Endothelial cell (in vitro differentiated cells): ENCODE measurements around the gene DAAM1. TPM values are rescaled to one million over a fixed set of nuclear protein-coding genes. Genes with fewer than 3 reads are reported as not detected.

Source experiments
- DNase-seq: peaks from one replicate; pipeline ENCODE4 v3.0.0; 2021; ENCODE audit warnings: low spot score
- H3K27ac Mint-ChIP-seq: one replicate; pipeline ENCODE4 v1.8.0; 2021; ENCODE audit warnings: mixed read lengths, inconsistent platforms; ENCODE audit not compliant: unreplicated experiment
- H3K27me3 Mint-ChIP-seq: one replicate; pipeline ENCODE4 v1.8.0; 2021; ENCODE audit warnings: mild to moderate bottlenecking, moderate library complexity, mixed read lengths, inconsistent platforms; ENCODE audit not compliant: unreplicated experiment
- H3K36me3 Mint-ChIP-seq: one replicate; pipeline ENCODE4 v1.8.0; 2021; ENCODE audit warnings: mild to moderate bottlenecking, low read depth, mixed read lengths, inconsistent platforms; ENCODE audit not compliant: unreplicated experiment
- H3K4me1 Mint-ChIP-seq: one replicate; pipeline ENCODE4 v1.8.0; 2021; ENCODE audit warnings: mild to moderate bottlenecking, mixed read lengths, inconsistent platforms; ENCODE audit not compliant: unreplicated experiment
- H3K4me3 Mint-ChIP-seq: one replicate; pipeline ENCODE4 v1.8.0; 2021; ENCODE audit warnings: mild to moderate bottlenecking, mixed read lengths, inconsistent platforms; ENCODE audit not compliant: unreplicated experiment
- H3K9me3 Mint-ChIP-seq: one replicate; pipeline ENCODE4 v1.8.0; 2021; ENCODE audit warnings: mixed read lengths, inconsistent platforms; ENCODE audit not compliant: unreplicated experiment
- CTCF ChIP-seq: fragments of 200-600 bp; sonication (generic); IDR thresholded peaks from one replicate; pipeline ENCODE4 v1.5.0; 2021; ENCODE audit warnings: antibody characterized with exemption; ENCODE audit not compliant: unreplicated experiment
- long read RNA-seq: library from polyadenylated mRNA; unstranded; transcript quantifications from one replicate; pipeline ENCODE4 v2.0.0, GENCODE V29; 2020; ENCODE audit not compliant: unreplicated experiment
- total RNA-seq: library from RNA; stranded (reverse); fragmentation: NEBNext Ultra II Directional; extraction: Animal tissue kit (Norgen Biotek cat#: 25700); gene quantifications from one replicate; pipeline ENCODE4 v1.2.1, GENCODE V29; 2021; ENCODE audit not compliant: unreplicated experiment

Gene DAAM1
- total RNA-seq: 103 TPM
- long read RNA-seq, partial matches to known transcripts: 9 of 11 reads
- long read RNA-seq, other reads (novel, unspliced or antisense): 1 of 11 reads

GRCh38 chr14:59188461-59189090 is at the start of gene DAAM1:
Gene DAAM1 (plus strand): TSS chr14:59188667. CDS start chr14:59263478, 74,811 bp downstream.
- Mint-ChIP-seq H3K9me3 (no peaks in the 10 kb centered on the region), H3K27ac (peak within 1 kb of the TSS; percentile 95), H3K36me3 (peaks cover 12% of the 10 kb centered on the region), H3K4me1 (peaks cover 30% of the 10 kb centered on the region), H3K4me3 (peak within 1 kb of the TSS; percentile 97), H3K27me3 (peaks cover 12% of the 10 kb centered on the region)
- DNase-seq: peak; percentile 90
- no peak for TF ChIP-seq CTCF

DNA sequence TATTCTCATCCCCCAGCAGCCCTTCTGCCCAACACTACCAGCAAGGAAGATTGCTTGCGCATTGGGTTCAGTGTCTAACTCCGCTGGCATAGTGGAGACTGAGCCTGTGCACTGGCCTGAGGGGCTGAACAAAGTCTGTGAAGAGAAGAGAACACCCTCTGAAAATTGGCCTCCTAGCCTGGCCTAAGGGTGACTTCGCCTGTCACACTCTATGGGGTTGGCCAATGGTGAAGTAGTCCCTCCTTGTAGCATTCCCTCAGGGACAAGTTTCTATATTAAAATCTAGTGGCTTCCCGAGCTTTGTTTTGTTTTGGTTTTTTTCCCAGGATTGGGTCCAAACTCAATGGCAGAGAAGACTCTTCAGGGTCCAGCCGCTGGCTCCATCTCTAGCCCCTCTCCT is 49.1 kb upstream of the DAAM1 start:
- Mint-ChIP-seq H3K27me3 (no peaks in the 10 kb centered on the region), H3K27ac (no peak overlapping the region), H3K9me3 (no peaks in the 10 kb centered on the region), H3K4me1 (peaks cover 17% of the 10 kb centered on the region), H3K36me3 (no peaks in the 10 kb centered on the region), H3K4me3 (no peak overlapping the region)
- TF ChIP-seq CTCF: no peak
- no peak for DNase-seq

- peaks cover 25% of the 10 kb centered on the region for H3K4me1 Mint-ChIP-seq
- H3K27ac Mint-ChIP-seq: no peak overlapping the region
- DNase-seq: no peak
- no peaks in the 10 kb centered on the region for H3K36me3 Mint-ChIP-seq
- H3K4me3 Mint-ChIP-seq: no peak overlapping the region
- no peak for TF ChIP-seq CTCF
- no peaks in the 10 kb centered on the region for H3K9me3 Mint-ChIP-seq
- peaks cover 2% of the 10 kb centered on the region for H3K27me3 Mint-ChIP-seq
Observed at GRCh38 chr14:59140106-59140843, 48.2 kb upstream of the DAAM1 start.

- Mint-ChIP-seq H3K36me3 (no peaks in the 10 kb centered on the region), H3K27ac (no peak overlapping the region), H3K4me1 (peaks cover 31% of the 10 kb centered on the region), H3K4me3 (no peak overlapping the region), H3K27me3 (peaks cover 2% of the 10 kb centered on the region), H3K9me3 (no peaks in the 10 kb centered on the region)
- TF ChIP-seq CTCF: no peak
- DNase-seq: no peak
Observed at GRCh38 chr14:59146484-59146883, 42.0 kb upstream of the DAAM1 start.

- Mint-ChIP-seq H3K4me3 (no peak overlapping the region), H3K4me1 (peaks cover 26% of the 10 kb centered on the region), H3K27ac (no peak overlapping the region), H3K27me3 (peaks cover 2% of the 10 kb centered on the region), H3K9me3 (no peaks in the 10 kb centered on the region), H3K36me3 (no peaks in the 10 kb centered on the region)
- no peak for TF ChIP-seq CTCF
- no peak for DNase-seq
Observed at GRCh38 chr14:59147007-59147406, 41.5 kb upstream of the DAAM1 start.
